GM18858 (cell line): ENCODE data around the gene PKP2.
"Not testable (repeated sequence)": the region's sequence is repeated elsewhere in the genome, so short reads cannot be mapped to it uniquely, and the experiment has no call there.

ENCODE experiments used
- ATAC-seq: cut with Tn5 transposase; IDR thresholded peaks from one replicate; pipeline ENCODE4 v1.9.1; 2021; ENCODE audit not compliant: unreplicated experiment

PKP2 gene

DNA sequence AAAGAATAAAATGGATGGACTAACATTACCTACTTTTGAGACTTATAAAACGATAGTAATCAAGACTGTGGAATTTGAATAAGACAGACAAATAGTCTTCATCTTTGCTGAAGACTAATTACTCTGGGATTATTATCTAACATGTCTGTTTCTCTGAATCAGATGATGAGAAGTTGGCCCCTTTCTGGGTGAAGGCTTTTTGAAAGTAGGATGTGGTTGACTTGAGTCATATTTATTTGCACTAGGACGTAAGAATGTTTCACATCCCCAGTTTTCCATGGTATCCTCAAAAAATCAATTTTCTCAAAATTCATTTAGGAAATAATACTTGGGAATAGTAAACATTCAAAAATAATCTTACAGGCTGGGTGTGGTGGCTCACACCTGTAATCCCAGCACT, 31.8 kb downstream of the PKP2 start:
- no peak for ATAC-seq

DNA sequence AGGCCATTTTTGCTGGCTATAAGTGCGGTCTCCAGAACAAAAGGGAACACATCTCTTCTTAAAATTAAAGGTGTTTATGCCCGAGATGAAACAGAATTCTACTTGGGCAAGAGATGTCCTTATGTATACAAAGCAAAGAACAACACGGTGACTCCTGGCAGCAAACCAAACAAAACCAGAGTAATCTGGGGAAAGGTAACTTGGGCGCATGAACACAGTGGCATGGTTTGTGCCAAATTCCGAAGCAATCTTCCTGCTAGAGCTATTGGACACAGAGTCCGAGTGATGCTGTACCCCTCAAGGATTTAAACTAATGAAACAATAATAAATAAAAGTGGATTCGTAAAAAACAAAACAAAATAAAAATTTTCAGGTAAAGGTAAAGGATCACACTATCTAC, 33.4 kb downstream of the PKP2 start:
- ATAC-seq, result no peak

GRCh38 chr12:32861658-32862057, 34.9 kb downstream of the PKP2 start:
- not testable (repeated sequence) for ATAC-seq

- no peak for ATAC-seq
Measured at GRCh38 chr12:32860192-32860591, 36.4 kb downstream of the PKP2 start.

- no peak for ATAC-seq
Measured at GRCh38 chr12:32859389-32859788, 37.2 kb downstream of the PKP2 start.

DNA sequence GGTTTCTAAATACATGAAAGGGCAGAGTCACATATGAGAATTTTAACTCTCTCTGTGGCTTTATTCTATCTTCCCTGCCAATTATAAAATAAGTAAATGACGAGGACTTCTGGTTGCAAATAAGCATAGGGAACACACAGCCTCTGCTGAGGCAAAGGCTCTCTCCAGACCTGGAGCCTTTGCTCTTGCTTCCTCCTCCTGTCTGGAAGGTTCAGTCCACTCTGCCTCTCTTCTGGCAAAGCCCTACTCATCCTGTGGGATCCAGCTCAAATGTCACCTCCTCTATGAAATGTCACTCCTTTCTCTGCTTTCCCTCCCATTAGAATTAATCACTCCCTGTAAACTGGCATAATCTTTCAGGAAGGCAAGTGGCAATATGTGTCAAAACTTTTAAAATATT, 41.9 kb downstream of the PKP2 start:
- ATAC-seq, result no peak

DNA sequence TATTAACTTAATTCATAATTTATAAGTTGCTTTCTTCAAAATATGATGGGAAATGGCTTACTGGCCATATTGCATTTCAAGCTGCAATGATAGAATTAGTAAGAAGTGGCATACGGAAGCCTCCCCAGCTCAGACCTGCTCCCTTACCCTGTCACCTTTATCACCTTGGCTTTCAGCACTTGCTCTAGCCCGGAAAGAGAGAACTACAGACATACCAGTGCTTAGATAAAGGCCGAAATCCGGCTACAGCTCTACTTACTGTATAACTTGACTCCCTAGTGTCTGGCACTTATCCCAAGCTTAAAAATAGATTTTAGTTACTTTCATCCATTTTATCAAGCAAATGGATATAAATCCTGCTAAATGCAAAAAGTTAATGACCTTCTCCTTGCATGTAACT, 42.5 kb downstream of the PKP2 start:
- no peak for ATAC-seq

- no peak for ATAC-seq
Measured at GRCh38 chr12:32847287-32847686, 49.3 kb downstream of the PKP2 start.

DNA sequence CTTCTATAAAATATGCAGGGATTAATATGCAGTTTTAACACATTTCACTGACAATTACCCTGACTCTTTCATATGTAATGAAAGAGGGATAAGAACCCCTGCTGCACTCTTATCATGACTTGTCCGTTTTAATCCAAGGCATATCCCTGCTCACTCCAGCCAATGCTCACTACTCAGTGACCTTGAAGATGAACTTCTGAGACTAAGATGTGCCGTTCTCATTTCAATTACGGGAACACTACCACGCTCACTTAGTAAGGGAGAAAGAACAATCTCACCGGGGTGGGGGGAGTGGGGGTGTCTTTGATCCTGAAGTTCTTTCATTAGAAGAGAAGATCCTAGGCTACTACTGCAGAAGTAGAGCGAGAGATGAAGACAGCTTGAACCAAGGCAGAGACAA, 50.5 kb downstream of the PKP2 start:
- no peak for ATAC-seq

GRCh38 chr12:32843528-32844095, 53.0 kb downstream of the PKP2 start:
- no peak for ATAC-seq

DNA sequence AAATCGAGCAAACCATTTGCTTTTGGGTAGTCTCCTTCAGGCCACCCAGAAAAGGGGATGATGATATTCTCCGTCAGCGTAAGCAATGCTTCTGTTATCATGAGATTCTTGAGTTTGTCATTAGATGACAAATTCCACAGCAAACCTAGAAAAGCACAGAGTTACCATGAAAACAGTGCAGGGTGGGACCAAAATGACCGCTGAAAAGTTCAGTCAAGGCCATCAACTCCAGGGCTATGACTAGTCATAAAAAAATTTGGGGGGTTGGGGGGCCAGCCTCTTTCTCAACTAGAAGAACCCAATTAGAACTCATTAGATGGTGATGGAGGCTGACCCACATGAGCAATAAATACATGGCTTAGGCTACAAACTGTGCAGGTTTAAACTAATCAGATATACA, 55.5 kb downstream of the PKP2 start:
- ATAC-seq, result no peak

- ATAC-seq, result no peak
Measured at GRCh38 chr12:32839828-32840227, 56.7 kb downstream of the PKP2 start.

DNA sequence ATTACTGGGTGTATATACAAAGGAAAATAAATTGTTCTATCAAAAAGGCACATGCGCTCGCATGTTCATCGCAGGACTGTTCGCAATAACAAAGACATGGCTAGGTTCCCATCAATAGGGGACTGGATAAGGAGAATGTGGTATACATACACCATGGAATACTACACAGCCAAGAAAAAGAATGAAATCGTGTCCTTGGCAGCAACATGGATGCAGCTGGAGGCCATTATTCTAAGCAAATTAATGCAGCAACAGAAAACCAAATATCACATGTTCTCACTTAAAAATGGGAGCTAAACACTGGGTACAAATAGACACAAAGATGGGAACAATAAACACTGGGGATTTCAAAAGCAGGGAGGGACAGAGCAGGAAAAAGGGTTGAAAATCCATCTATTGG, 58.6 kb downstream of the PKP2 start:
- no peak for ATAC-seq

DNA sequence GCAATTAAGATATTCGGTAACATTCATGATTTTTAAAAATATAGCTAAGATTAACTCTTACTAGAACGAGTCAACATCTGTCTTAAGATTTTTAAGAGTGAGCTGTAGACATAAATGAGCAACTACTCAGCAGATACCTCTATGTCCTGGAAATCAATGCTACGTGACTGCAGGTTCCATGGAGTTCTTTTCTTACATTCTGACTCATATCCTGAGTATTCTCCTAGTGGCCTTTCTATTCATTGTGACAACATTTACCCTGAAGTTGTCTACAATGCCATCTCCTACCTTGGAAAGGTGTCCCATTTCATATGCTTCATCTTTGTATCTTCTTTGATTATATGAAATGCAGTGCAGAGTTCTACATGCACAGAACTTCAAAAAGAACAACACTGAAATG, 59.9 kb downstream of the PKP2 start:
- ATAC-seq, result no peak

DNA sequence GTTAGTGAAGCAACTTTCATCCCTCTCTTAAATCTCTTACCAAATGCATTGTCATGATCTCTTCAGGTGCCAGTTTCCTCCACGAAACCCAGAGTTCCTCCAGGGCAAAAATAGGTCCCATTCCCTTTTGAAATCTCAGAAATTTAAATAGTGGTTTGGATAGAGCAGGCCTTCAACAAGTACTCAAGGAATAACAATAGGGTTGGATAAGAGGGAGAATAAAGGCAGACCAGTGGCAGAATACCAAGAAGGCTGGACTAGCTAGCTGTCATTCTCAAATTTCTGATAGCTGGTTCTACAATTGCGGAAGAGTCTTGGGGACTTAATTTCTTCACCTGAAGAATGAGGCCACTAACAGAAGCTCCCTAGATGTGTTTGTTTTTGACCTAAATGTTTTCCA, 62.5 kb downstream of the PKP2 start:
- no peak for ATAC-seq

GRCh38 chr12:32828552-32828951, 68.0 kb downstream of the PKP2 start:
- no peak for ATAC-seq

DNA sequence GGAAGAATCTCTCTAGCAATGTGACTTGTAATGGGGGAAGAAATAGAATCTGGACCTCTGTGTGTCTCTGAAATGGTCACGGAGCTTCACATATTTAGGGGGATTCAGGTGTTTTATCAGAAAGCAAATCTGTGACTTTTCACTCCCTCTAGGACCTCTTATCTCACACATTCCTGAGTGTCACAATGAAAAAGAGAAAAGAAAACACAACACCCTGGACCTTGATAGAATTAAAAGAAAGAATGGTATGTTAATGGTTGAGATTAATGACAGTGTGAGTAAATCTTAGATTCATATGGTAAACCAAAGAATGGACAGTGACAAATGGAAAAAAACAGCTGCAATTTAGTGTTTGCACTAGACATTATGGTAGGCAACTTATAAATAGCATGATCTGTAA, 68.5 kb downstream of the PKP2 start:
- no peak for ATAC-seq

DNA sequence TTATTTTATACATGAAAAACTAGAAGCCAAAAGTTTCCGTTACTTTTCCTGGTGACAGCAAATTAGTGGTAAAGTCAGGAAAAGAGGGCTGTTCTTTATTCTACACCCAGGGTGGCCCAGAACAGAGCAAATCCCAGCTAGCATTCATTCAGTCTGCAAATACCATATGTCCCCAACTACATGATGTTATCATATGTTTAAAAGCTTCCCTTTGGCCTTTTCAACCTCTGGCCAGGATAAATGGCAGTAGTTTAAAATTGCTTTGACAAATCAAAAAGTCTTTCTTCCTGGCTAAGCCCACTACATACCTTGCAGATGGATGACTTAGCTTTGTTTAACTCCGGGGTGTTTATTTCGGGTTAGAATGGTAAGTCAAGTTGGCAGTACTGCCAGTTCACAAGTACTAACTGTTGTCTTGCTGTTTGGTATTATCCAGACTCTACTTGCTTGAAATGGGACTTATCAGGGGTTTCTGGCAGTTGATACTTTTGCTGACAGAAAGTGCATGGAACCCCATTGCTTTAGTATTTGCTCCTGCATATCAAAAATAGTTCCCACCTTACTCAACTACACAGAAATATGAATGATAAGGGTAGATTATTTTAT, 69.7 kb downstream of the PKP2 start:
- ATAC-seq, result no peak

DNA sequence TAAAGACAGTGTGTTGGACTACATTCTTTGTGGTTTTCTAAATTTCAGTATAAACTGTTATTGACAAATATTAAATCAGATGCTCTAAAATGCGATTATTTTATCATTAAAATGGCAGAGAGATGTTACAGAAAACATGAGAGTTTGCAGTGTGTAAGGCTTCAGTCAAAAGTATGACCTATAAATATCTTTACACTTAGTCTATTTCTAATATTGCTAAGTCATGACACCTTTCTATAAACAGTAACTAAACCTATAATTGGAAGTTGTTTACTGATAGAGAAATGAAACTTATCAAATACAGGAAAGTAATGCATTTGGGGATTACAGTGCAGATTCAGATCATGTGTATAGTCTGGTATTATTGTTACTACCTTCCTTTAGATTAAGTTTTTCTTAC, 72.0 kb downstream of the PKP2 start:
- ATAC-seq, result no peak

GRCh38 chr12:32822344-32822743, 74.2 kb downstream of the PKP2 start:
- ATAC-seq, result no peak

DNA sequence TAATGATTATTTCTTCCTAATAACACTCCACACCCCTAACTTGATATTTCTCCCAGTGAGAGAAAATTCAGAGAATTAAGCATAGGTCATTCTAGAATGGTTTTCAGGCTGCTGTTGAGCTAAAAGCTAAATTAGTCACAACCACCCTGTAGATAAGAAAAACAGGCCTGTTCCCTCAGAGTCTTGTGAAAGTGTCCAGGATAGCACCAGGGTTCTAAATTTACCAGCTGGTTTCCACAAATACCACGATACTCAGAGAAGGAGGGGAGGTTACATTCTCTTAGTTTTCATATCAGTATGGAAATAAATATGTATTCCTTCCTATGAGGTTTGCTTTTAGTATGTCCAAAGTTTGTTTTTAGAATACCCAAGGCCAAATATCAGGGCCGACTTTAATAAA, 74.9 kb downstream of the PKP2 start:
- ATAC-seq, result no peak

- no peak for ATAC-seq
Measured at GRCh38 chr12:32821293-32821692, 75.3 kb downstream of the PKP2 start.

DNA sequence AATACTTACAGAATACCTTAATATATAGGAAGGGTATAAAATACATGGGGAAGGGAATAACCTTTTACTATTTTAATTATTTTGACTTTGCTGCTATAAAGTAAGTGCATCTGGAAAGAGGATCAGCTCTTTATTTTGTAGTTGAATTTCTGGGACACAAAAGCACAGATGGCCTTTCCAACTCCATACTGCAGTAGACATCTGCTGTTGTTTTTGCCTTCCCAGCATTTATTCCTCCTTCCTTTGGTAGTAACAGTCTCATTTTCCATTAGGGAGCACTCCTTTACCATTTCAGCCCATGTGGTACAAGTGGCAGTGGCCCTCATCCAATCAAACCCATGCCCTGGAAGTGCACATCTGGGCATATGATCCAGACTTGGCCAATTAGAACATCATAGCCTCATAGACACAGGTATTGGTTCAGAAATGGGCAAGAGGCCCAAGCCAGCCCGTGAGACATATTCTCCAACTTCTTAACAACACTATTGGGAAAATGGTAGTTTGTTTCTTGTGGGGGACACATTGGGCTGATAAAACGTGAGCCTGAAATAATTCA, 76.1 kb downstream of the PKP2 start:
- no peak for ATAC-seq
